ENCODE measurements around the gene SORCS2. TPM values are rescaled to one million over a fixed set of nuclear protein-coding genes. Genes with fewer than 3 reads are reported as not detected.

SORCS2 gene
- total RNA-seq, 6 experiments from 2014 or later: 0.18 to 6.2 (median 3.1) TPM

GRCh38 chr4:7270121-7270520 is 77.8 kb downstream of the SORCS2 start:
- H3K9me3 ChIP-seq: no peaks in the 10 kb centered on the region
- no peak overlapping the region for H3K27ac ChIP-seq
- peaks cover 0 to 5% (median 0%) of the 10 kb centered on the region in 4 donors for H3K4me1 ChIP-seq
- intact Hi-C loops (cut with DNase I): no loop called here
- H3K4me3 ChIP-seq: no peak overlapping the region
- TF ChIP-seq CTCF (IDR thresholded peaks at IDR 0.05): no peak
- TF ChIP-seq POLR2A (IDR thresholded peaks at IDR 0.05): no peak
- DNase-seq: no peak
- no peaks in the 10 kb centered on the region for H3K27me3 ChIP-seq
- H3K36me3 ChIP-seq: no peaks in the 10 kb centered on the region
- 90% methylated on average over 2 of the region's 17 CpGs for WGBS (ENCODE audit: insufficient coverage, low coverage, low lambda C conversion rate, missing lambda C conversion rate)
- ATAC-seq: no peak

- intact Hi-C loops (cut with DNase I): no loop called here
- DNase-seq: no peak
- TF ChIP-seq CTCF (IDR thresholded peaks at IDR 0.05): no peak
- no peak for TF ChIP-seq POLR2A (IDR thresholded peaks at IDR 0.05)
- no peaks in the 10 kb centered on the region for H3K9me3 ChIP-seq
- peaks cover 0 to 5% (median 0%) of the 10 kb centered on the region in 4 donors for H3K4me1 ChIP-seq
- no peak overlapping the region for H3K4me3 ChIP-seq
- no peaks in the 10 kb centered on the region for H3K36me3 ChIP-seq
- no peaks in the 10 kb centered on the region for H3K27me3 ChIP-seq
- no peak overlapping the region for H3K27ac ChIP-seq
- ATAC-seq: no peak
- WGBS (ENCODE audit: insufficient coverage, low coverage, low lambda C conversion rate, missing lambda C conversion rate): 88% methylated on average over 8 of the region's 10 CpGs
Observed at GRCh38 chr4:7272404-7272803, 80.1 kb downstream of the SORCS2 start.

DNA sequence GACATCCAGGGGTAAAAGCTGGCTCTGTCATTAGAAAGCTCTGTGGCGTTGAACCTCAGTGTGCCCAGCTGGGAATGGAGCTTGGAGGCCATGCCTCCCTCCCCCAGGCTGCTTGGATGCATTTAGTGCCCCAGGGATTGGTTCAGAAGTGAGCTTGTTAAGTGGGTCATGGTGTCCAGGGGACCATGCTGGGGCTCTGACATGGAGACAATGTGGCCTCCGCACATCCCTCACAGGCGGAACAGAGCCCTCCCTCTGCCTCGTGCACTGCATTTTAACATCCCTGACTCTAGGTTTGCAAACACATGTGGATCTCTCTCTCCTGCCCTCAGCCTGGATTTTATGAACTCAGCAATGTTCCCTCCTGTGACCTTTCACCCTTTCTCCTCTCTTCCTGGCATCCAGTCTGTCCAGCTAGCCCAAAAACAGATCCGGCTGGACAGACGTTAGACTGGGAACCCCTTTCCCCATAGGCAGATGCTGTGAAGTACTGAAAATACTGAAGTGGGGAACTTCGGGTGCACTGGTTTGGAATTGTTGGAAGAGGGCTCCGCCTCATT is 81.5 kb downstream of the SORCS2 start:
- no peaks in the 10 kb centered on the region for H3K36me3 ChIP-seq
- no peaks in the 10 kb centered on the region for H3K9me3 ChIP-seq
- TF ChIP-seq CTCF (IDR thresholded peaks at IDR 0.05): no peak
- H3K27me3 ChIP-seq: no peaks in the 10 kb centered on the region
- ATAC-seq (peak; percentile 27 to 67 (median 38)), DNase-seq (no peak)
- H3K27ac ChIP-seq: no peak overlapping the region
- 56% methylated on average over 7 of the region's 8 CpGs for WGBS (ENCODE audit: insufficient coverage, low coverage, low lambda C conversion rate, missing lambda C conversion rate)
- no peak overlapping the region for H3K4me3 ChIP-seq
- intact Hi-C loops (cut with DNase I): no loop called here
- H3K4me1 ChIP-seq: peaks cover 0 to 5% (median 0%) of the 10 kb centered on the region in 4 donors

DNA sequence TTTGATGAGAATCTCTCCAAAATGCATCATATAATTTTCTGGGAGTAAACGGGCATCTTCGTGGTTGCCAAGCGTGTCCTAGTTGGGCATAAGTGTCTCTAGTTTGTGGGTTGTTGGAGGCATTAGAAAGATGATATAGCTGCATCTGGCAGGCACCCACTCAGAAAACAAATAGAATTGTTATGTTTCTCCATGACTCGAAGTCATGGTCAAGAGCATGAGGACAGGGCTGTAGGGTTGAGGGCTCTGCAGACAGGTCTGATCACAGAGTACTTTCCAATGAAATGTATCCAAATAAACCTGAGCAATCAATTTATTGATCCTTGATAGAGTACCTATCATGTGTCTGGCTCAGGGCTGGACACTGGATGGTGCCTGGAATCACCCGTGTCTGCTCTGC is 82.7 kb downstream of the SORCS2 start:
- Histone ChIP-seq H3K36me3 (no peaks in the 10 kb centered on the region), H3K27ac (no peak overlapping the region), H3K9me3 (no peaks in the 10 kb centered on the region), H3K4me3 (no peak overlapping the region), H3K4me1 (peaks cover 0 to 5% (median 0%) of the 10 kb centered on the region in 4 donors), H3K27me3 (no peaks in the 10 kb centered on the region)
- no peak for TF ChIP-seq CTCF (IDR thresholded peaks at IDR 0.05)
- TF ChIP-seq POLR2A (IDR thresholded peaks at IDR 0.05): no peak
- no peak for DNase-seq
- intact Hi-C loops (cut with DNase I): no loop called here
- no peak for ATAC-seq
- 85% methylated on average over 5 of the region's 5 CpGs for WGBS (ENCODE audit: insufficient coverage, low coverage, low lambda C conversion rate, missing lambda C conversion rate)

Data from right lobe of liver (tissue), 6 donors.